K562 (cell line): ENCODE results near the gene ZFYVE1. TPM values are rescaled to one million over a fixed set of nuclear protein-coding genes. Genes with fewer than 3 reads are reported as not detected.

Experiments used
- CEBPB ChIP-seq: fragments of 450-650 bp; IDR thresholded peaks from 2 replicates; pipeline ENCODE4 v1.6.1; 2016; ENCODE audit warnings: missing genetic modification characterization, missing compliant biosample characterization
- CHD4 ChIP-seq: fragments of 200-600 bp; sonication (generic); IDR thresholded peaks from 3 replicates; pipeline ENCODE4 v1.6.1; 2012; ENCODE audit warnings: low read depth, mild to moderate bottlenecking, mixed read lengths, low read length, inconsistent platforms; ENCODE audit not compliant: insufficient read depth, insufficient replicate concordance, poor library complexity, severe bottlenecking
- E2F1 ChIP-seq: sonication (generic); formaldehyde crosslinking; IDR thresholded peaks from 2 replicates; pipeline ENCODE4 v1.8.1; 2023; ENCODE audit warnings: mild to moderate bottlenecking, missing genetic modification reagents, moderate library complexity
- HCFC1 ChIP-seq: IDR thresholded peaks from 2 replicates; pipeline ENCODE4 v1.6.1; 2012; ENCODE audit warnings: low read depth, low read length, improper control_type of control experiment
- KDM1A ChIP-seq, 2 experiments: fragments of 450-650 bp; IDR thresholded peaks; 2 replicates each; pipeline ENCODE4 v1.6.1; 2016; ENCODE audit warnings: mild to moderate bottlenecking in 2 of 2
- NCOA1 ChIP-seq: fragments of 450-650 bp; IDR thresholded peaks from 2 replicates; pipeline ENCODE4 v1.6.1; 2016; ENCODE audit warnings: low read depth
- NR1H2 ChIP-seq: sonication (generic); formaldehyde crosslinking; IDR thresholded peaks from 2 replicates; pipeline ENCODE4 v1.4.0; 2020; ENCODE audit warnings: mild to moderate bottlenecking, missing genetic modification reagents
- RBM14 ChIP-seq: fragments of 200-400 bp; formaldehyde crosslinking; IDR thresholded peaks from 2 replicates; pipeline ENCODE4 v1.6.1; 2018; ENCODE audit warnings: low read depth, mild to moderate bottlenecking, low read length, moderate library complexity, borderline replicate concordance; ENCODE audit not compliant: insufficient read depth
- SMAD4 ChIP-seq: fragments of 250-450 bp; sonication (Bioruptor Pico); conservative IDR thresholded peaks from 2 replicates; pipeline ENCODE4 v1.8.0; 2021; ENCODE audit warnings: inconsistent platforms, mild to moderate bottlenecking, moderate library complexity
- SUPT5H ChIP-seq: fragments of 450-650 bp; IDR thresholded peaks from 2 replicates; pipeline ENCODE4 v1.6.1; 2016
- TRIM28 ChIP-seq: fragments of 450-650 bp; IDR thresholded peaks from 2 replicates; pipeline ENCODE4 v1.6.1; 2017
- U2AF1 ChIP-seq: fragments of 200-400 bp; formaldehyde crosslinking; optimal IDR thresholded peaks from 2 replicates; pipeline ENCODE3; 2017; ENCODE audit warnings: mild to moderate bottlenecking, low read depth, low read length, moderate library complexity
- ZBTB1 ChIP-seq: sonication (generic); formaldehyde crosslinking; IDR thresholded peaks from 2 replicates; pipeline ENCODE4 v1.8.1; 2023; ENCODE audit warnings: missing genetic modification reagents, low read depth, mild to moderate bottlenecking, borderline replicate concordance
- ZNF24 ChIP-seq: fragments of 450-650 bp; IDR thresholded peaks from 2 replicates; pipeline ENCODE4 v1.6.1; 2016
- ZNF77 ChIP-seq: fragments of 250-450 bp; sonication (Bioruptor Pico); IDR thresholded peaks from 2 replicates; pipeline ENCODE4 v1.5.0; 2020
- ZNF778 ChIP-seq: fragments of 450-650 bp; formaldehyde crosslinking; IDR thresholded peaks from 2 replicates; pipeline ENCODE4 v1.4.0; 2020; ENCODE audit warnings: mild to moderate bottlenecking, moderate library complexity
- polyA plus RNA-seq, 8 experiments: library from polyadenylated mRNA; depleted of rRNA in 4 of 8; stranded (reverse) in 5 of 8; unstranded in 3 of 8; fragments of >200 nt; fragmentation: Nextera tagmentation in 2 of 8; fragmentation: Illumina TruSeq in 1 of 8; extraction: Ambion mirVana in 2 of 8; extraction: Trizol in 1 of 8; gene quantifications; 2 replicates each; pipeline versions ENCODE4 v1.2.1 to v1.2.3, GENCODE V29; 2011 to 2014; ENCODE audit warnings: inconsistent platforms in 1 of 8, missing spikeins in 1 of 8
- total RNA-seq, 7 experiments: library from RNA; depleted of rRNA in 6 of 7; stranded (reverse); fragments of >200 nt in 6 of 7; fragmentation: Illumina TruSeq in 2 of 7; extraction: Trizol in 2 of 7; gene quantifications; 2 replicates each; pipeline versions ENCODE4 v1.2.1 to v1.2.3, GENCODE V29; 2011 to 2021; ENCODE audit warnings: low replicate concordance in 1 of 7
- TF ChIP-seq, protein P1 (sequence below): fragments of 250-450 bp; sonication (Bioruptor Pico); IDR thresholded peaks from 2 replicates; pipeline ENCODE4 v1.8.0; 2022; ENCODE audit warnings: moderate library complexity, mild to moderate bottlenecking, inconsistent platforms
- TF ChIP-seq, protein P2 (sequence below): IDR thresholded peaks from 2 replicates; pipeline ENCODE4 v1.6.1; 2016; ENCODE audit warnings: missing genetic modification characterization, missing compliant biosample characterization
- TF ChIP-seq, protein P3 (sequence below): fragments of 250-450 bp; sonication (Bioruptor Pico); IDR thresholded peaks from 2 replicates; pipeline ENCODE4 v1.8.0; 2021; ENCODE audit warnings: mild to moderate bottlenecking, moderate library complexity
- TF ChIP-seq, protein P4 (sequence below): sonication (generic); formaldehyde crosslinking; IDR thresholded peaks from 2 replicates; pipeline ENCODE4 v1.8.1; 2023; ENCODE audit warnings: mild to moderate bottlenecking, missing genetic modification reagents

The ZFYVE1 gene
- total and polyA plus RNA-seq, 9 of the 15 experiments (the other 6 are each of a cell fraction or from before 2014, with no cell fraction given): 0.62 to 5.5 (median 3.4) TPM

GRCh38 chr14:72925171-72925759 lies 101.6 kb downstream of the ZFYVE1 start (continued):
- TF ChIP-seq, protein P1, sequence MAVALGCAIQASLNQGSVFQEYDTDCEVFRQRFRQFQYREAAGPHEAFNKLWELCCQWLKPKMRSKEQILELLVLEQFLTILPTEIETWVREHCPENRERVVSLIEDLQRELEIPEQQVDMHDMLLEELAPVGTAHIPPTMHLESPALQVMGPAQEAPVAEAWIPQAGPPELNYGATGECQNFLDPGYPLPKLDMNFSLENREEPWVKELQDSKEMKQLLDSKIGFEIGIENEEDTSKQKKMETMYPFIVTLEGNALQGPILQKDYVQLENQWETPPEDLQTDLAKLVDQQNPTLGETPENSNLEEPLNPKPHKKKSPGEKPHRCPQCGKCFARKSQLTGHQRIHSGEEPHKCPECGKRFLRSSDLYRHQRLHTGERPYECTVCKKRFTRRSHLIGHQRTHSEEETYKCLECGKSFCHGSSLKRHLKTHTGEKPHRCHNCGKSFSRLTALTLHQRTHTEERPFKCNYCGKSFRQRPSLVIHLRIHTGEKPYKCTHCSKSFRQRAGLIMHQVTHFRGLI (CRISPR knock-in tag): no peak
- no peak for TF ChIP-seq ZBTB1 (CRISPR knock-in tag)
- TF ChIP-seq E2F1: no peak
- 0 out of 2 replicates have a peak, but pooled peaks have one; percentile 15 for TF ChIP-seq SUPT5H
- no peak for TF ChIP-seq KDM1A (IDR thresholded peaks at IDR 0.05)
- no peak for TF ChIP-seq ZNF778 (CRISPR knock-in tag)
- TF ChIP-seq CEBPB (tag): no peak
- TF ChIP-seq NR1H2 (CRISPR knock-in tag): no peak
- no peak for TF ChIP-seq ZNF24
- TF ChIP-seq ZNF77: no peak
- TF ChIP-seq, protein P2, sequence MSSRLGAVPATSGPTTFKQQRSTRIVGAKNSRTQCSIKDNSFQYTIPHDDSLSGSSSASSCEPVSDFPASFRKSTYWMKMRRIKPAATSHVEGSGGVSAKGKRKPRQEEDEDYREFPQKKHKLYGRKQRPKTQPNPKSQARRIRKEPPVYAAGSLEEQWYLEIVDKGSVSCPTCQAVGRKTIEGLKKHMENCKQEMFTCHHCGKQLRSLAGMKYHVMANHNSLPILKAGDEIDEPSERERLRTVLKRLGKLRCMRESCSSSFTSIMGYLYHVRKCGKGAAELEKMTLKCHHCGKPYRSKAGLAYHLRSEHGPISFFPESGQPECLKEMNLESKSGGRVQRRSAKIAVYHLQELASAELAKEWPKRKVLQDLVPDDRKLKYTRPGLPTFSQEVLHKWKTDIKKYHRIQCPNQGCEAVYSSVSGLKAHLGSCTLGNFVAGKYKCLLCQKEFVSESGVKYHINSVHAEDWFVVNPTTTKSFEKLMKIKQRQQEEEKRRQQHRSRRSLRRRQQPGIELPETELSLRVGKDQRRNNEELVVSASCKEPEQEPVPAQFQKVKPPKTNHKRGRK (tag): no peak
- TF ChIP-seq, protein P3, sequence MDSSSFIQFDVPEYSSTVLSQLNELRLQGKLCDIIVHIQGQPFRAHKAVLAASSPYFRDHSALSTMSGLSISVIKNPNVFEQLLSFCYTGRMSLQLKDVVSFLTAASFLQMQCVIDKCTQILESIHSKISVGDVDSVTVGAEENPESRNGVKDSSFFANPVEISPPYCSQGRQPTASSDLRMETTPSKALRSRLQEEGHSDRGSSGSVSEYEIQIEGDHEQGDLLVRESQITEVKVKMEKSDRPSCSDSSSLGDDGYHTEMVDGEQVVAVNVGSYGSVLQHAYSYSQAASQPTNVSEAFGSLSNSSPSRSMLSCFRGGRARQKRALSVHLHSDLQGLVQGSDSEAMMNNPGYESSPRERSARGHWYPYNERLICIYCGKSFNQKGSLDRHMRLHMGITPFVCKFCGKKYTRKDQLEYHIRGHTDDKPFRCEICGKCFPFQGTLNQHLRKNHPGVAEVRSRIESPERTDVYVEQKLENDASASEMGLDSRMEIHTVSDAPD (CRISPR knock-in tag): no peak
- TF ChIP-seq CHD4: no peak
- no peak for TF ChIP-seq RBM14
- TF ChIP-seq NCOA1: no peak; the same call in 1 of the 2 replicates
- TF ChIP-seq TRIM28: no peak
- no peak for TF ChIP-seq HCFC1
- TF ChIP-seq SMAD4: no peak
- TF ChIP-seq U2AF1: no peak
- TF ChIP-seq, protein P4, sequence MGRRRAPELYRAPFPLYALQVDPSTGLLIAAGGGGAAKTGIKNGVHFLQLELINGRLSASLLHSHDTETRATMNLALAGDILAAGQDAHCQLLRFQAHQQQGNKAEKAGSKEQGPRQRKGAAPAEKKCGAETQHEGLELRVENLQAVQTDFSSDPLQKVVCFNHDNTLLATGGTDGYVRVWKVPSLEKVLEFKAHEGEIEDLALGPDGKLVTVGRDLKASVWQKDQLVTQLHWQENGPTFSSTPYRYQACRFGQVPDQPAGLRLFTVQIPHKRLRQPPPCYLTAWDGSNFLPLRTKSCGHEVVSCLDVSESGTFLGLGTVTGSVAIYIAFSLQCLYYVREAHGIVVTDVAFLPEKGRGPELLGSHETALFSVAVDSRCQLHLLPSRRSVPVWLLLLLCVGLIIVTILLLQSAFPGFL (CRISPR knock-in tag): no peak
